ENCODE data around the gene C2orf80. TPM values are rescaled to one million over a fixed set of nuclear protein-coding genes. Genes with fewer than 3 reads are reported as not detected.

Gene C2orf80
- total RNA-seq, 1 experiment from 2014 or later = not detected

Other genes starting within 250 kb of the C2orf80 start
- gene PLEKHM3, start 164.5 kb downstream of the C2orf80 start, total RNA-seq (2014; rRNA removed; shearing (Covaris generic)) = 2.0 and 5.8 TPM in 2 replicates
- gene CRYGD, start 65.5 kb downstream of the C2orf80 start, total RNA-seq (2014; rRNA removed; shearing (Covaris generic)) = not detected in 2 replicates
- gene CRYGC, start 60.2 kb downstream of the C2orf80 start, total RNA-seq (2014; rRNA removed; shearing (Covaris generic)) = not detected in 2 replicates
- not detected in 2 replicates for gene CRYGB, start 43.9 kb downstream of the C2orf80 start, total RNA-seq (2014; rRNA removed; shearing (Covaris generic))
- gene CRYGA, start 26.4 kb downstream of the C2orf80 start, total RNA-seq (2014; rRNA removed; shearing (Covaris generic)) = not detected in 2 replicates
- gene IDH1, start 65.0 kb upstream of the C2orf80 start, total RNA-seq (2014; rRNA removed; shearing (Covaris generic)) = 79.7 and 86.4 TPM in 2 replicates
- 17.9 and 27.3 TPM in 2 replicates for gene PIKFYVE, start 76.2 kb upstream of the C2orf80 start, total RNA-seq (2014; rRNA removed; shearing (Covaris generic))
- gene PTH2R, start 216.8 kb upstream of the C2orf80 start, total RNA-seq (2014; rRNA removed; shearing (Covaris generic)) = not detected in 2 replicates

Data from SJSA1 (cell line).